Measurements from ENCODE around the gene UCK2.

Gene UCK2

DNA sequence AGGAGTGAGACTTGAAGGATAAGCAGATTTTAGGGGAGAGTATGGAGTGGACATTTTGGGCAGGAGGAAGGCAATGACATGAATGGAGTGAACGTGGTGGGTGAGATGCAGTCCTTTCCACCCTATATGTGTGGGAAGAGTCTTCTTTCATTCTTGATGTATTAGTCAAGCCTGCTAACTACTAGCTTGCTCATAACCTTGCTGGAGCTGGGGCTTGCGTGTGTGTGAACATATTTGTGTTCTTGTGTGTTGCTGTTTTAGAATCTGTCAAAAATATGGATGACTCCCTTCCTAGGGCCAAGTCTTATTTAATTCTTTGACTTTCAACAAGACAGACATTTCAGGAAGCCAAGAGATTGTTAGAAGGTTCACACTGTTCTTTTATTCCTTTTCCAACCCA lies 132.7 kb downstream of the UCK2 start:
- no peak for ATAC-seq
- TF ChIP-seq ZC3H10 (CRISPR knock-in tag; IDR thresholded peaks at IDR 0.05): no peak
- TF ChIP-seq GLIS3 (CRISPR knock-in tag; IDR thresholded peaks at IDR 0.05): no peak
- TF ChIP-seq SNAI2 (CRISPR knock-in tag; IDR thresholded peaks at IDR 0.05): no peak
- TF ChIP-seq POU6F1 (CRISPR knock-in tag; IDR thresholded peaks at IDR 0.05; ENCODE audit: borderline replicate concordance, low read depth): no peak
- no peak for TF ChIP-seq BACH2 (CRISPR knock-in tag; IDR thresholded peaks at IDR 0.05; ENCODE audit: borderline replicate concordance)
- TF ChIP-seq ZNF8 (CRISPR knock-in tag; IDR thresholded peaks at IDR 0.05): no peak
- TF ChIP-seq OSR1 (CRISPR knock-in tag; IDR thresholded peaks at IDR 0.05): no peak
- TF ChIP-seq TCF4 (CRISPR knock-in tag; IDR thresholded peaks at IDR 0.05; ENCODE audit: borderline replicate concordance): no peak
- TF ChIP-seq PPARA (CRISPR knock-in tag; IDR thresholded peaks at IDR 0.05; ENCODE audit: borderline replicate concordance): no peak
- no peak for TF ChIP-seq ESRRG (CRISPR knock-in tag; IDR thresholded peaks at IDR 0.05)

DNA sequence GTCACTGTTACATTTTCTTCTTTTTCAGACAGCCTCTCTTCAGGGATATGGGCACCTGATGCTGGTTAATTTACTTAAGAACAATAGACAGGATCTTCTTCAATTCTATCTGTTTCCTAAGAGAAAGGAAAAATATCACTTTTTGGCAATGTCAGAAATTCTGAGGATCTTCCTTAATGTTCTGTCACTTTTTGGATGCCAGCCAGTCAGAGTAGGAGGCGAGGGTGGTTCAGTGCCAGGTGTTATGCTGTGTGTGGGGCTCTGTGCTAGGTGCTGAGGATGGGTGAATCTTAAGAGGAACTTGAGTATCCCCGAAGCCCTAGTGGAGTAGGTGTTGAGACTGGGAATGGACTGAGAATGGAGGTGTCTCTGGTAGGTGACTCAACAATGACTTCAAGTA lies 133.5 kb downstream of the UCK2 start:
- no peak for ATAC-seq
- TF ChIP-seq ZFP3 (CRISPR knock-in tag; IDR thresholded peaks at IDR 0.05) (no peak), ZNF70 (CRISPR knock-in tag; IDR thresholded peaks at IDR 0.05) (no peak), BACH2 (CRISPR knock-in tag; IDR thresholded peaks at IDR 0.05; ENCODE audit: borderline replicate concordance) (no peak), PPARA (CRISPR knock-in tag; IDR thresholded peaks at IDR 0.05; ENCODE audit: borderline replicate concordance) (no peak)
